T-cell (primary cell): ENCODE results near the gene RNF10. TPM values are rescaled to one million over a fixed set of nuclear protein-coding genes. Genes with fewer than 3 reads are reported as not detected.
A peak's percentile ranks its signal among the peaks of the same experiment; 100 is the strongest.

Experiments
- ATAC-seq, 4 experiments: fragments of 200-7000 bp in 3 of 4; fragments of 150-1000 bp in 1 of 4; cut with Tn5 transposase; replicated peaks in 1 of 4; 1 replicate in 3 of 4; 2 replicates in 1 of 4; pipeline ENCODE4 v1.10.0; 2021; ENCODE audit warnings: moderate library complexity in 3 of 4, mild to moderate bottlenecking in 2 of 4, moderate number of reproducible peaks in 1 of 4
- CTCF ChIA-PET, 2 donors: fragments of 300-600 bp; sonication (Branson Sonifier 250); formaldehyde crosslinking; loops; one replicate each; lab custom pipeline; 2022; ENCODE audit warnings: antibody characterized with exemption in 2 of 2; lab: Charles Lee
- POLR2A ChIA-PET, 2 donors: fragments of 300-600 bp; sonication (Branson Sonifier 250); formaldehyde crosslinking; loops; one replicate each; lab custom pipeline; 2022; ENCODE audit warnings: antibody characterized with exemption in 2 of 2; lab: Charles Lee
- DNase-seq, 35 experiments: peaks; one replicate each; pipeline versions ENCODE4 v3.0.0 to v3.0.0-alpha.2; 2013 to 2023
- H3K27ac ChIP-seq: one replicate; pipeline ENCODE4 v1.5.1; 2013; ENCODE audit warnings: low read length
- H3K27me3 ChIP-seq, 2 experiments: replicated peaks in 1 of 2; 1 replicate in 1 of 2; 2 replicates in 1 of 2; pipeline versions ENCODE4 v1.6.1 to v1.7.0; 2013; ENCODE audit warnings: low read length in 1 of 2, mixed read lengths in 1 of 2; ENCODE audit not compliant: control insufficient read depth in 2 of 2, insufficient read depth in 2 of 2; ENCODE audit errors: extremely low read depth in 1 of 2
- H3K36me3 ChIP-seq, 2 donors: 1 replicate in 1 of 2; 2 replicates in 1 of 2; pipeline versions ENCODE4 v1.6.1 to v1.7.0; 2013; ENCODE audit warnings: low read length in 1 of 2; ENCODE audit not compliant: control insufficient read depth in 2 of 2, insufficient read depth in 1 of 2; ENCODE audit errors: extremely low read depth in 1 of 2
- H3K4me1 ChIP-seq, 2 experiments: 1 replicate in 1 of 2; 2 replicates in 1 of 2; pipeline versions ENCODE4 v1.6.1 to v1.7.0; 2013; ENCODE audit warnings: low read length in 2 of 2, mixed read lengths in 1 of 2; ENCODE audit not compliant: insufficient read depth in 2 of 2, control insufficient read depth in 1 of 2; ENCODE audit errors: extremely low read depth in 1 of 2
- H3K4me3 ChIP-seq, 2 donors: 1 replicate in 1 of 2; 2 replicates in 1 of 2; pipeline versions ENCODE4 v1.5.1 to v1.7.0; 2013; ENCODE audit warnings: mild to moderate bottlenecking in 2 of 2, low read length in 1 of 2, moderate library complexity in 1 of 2; ENCODE audit not compliant: control insufficient read depth in 1 of 2; ENCODE audit errors: extremely low read depth in 1 of 2
- H3K9me3 ChIP-seq: 2 replicates; pipeline ENCODE4 v1.7.0; 2013
- H3K27ac Mint-ChIP-seq, 2 donors: one replicate each; pipeline ENCODE4 v1.8.0; 2020 to 2021; ENCODE audit warnings: mild to moderate bottlenecking in 2 of 2, mixed read lengths in 2 of 2
- H3K27me3 Mint-ChIP-seq, 2 donors: one replicate each; pipeline ENCODE4 v1.8.0; 2021 to 2022; ENCODE audit warnings: mixed read lengths in 2 of 2
- H3K36me3 Mint-ChIP-seq: one replicate; pipeline ENCODE4 v1.8.0; 2021; ENCODE audit warnings: mixed read lengths
- H3K4me1 Mint-ChIP-seq, 3 donors: one replicate each; pipeline ENCODE4 v1.8.0; 2020 to 2022; ENCODE audit warnings: mixed read lengths in 3 of 3, mild to moderate bottlenecking in 1 of 3
- H3K4me3 Mint-ChIP-seq, 3 donors: one replicate each; pipeline ENCODE4 v1.8.0; 2020 to 2022; ENCODE audit warnings: mild to moderate bottlenecking in 3 of 3, mixed read lengths in 3 of 3, moderate library complexity in 3 of 3
- H3K9me3 Mint-ChIP-seq, 3 donors: one replicate each; pipeline ENCODE4 v1.8.0; 2020 to 2022; ENCODE audit warnings: mixed read lengths in 3 of 3
- WGBS: methylation state at CpG from one replicate; pipeline ENCODE4 v1.1.5; 2013; ENCODE audit warnings: missing lambda C conversion rate; ENCODE audit not compliant: insufficient coverage; 5-methylcytosine and 5-hydroxymethylcytosine counted together
- total RNA-seq, 35 experiments: library from RNA in 6 of 35; stranded (reverse) in 6 of 35; fragments of 120-200 nt in 1 of 35; gene quantifications; one replicate each; pipeline versions ENCODE4 v1.2.1 to v1.2.4 and lab custom pipeline; 2013 to 2026

The RNF10 gene
- total RNA-seq, 5 donors from 2014 or later (not counting 1 experiment from before 2014, with no cell fraction given), result 204 to 348 (median 222) TPM

- Histone ChIP-seq H3K27me3 (no peaks in the 10 kb centered on the region), H3K4me1 (peaks cover 39 to 42% of the 10 kb centered on the region in 2 experiments), H3K9me3 (no peaks in the 10 kb centered on the region), H3K27ac (peak overlapping the region; percentile 56), H3K36me3 (peaks cover 0 to 5% of the 10 kb centered on the region in 2 donors), H3K4me3 (peak overlapping the region; percentile 80 to 89)
- peak overlapping the region; percentile 89 to 92 for H3K27ac Mint-ChIP-seq
- H3K4me1 Mint-ChIP-seq, result peaks cover 53 to 58% (median 55%) of the 10 kb centered on the region in 3 donors
- H3K27me3 Mint-ChIP-seq, result no peaks in the 10 kb centered on the region
- ATAC-seq (peak; percentile 51 to 61 (median 58)), DNase-seq (peak in 33 of 35 experiments; percentile 17 to 65 (median 36))
- H3K4me3 Mint-ChIP-seq, result peak overlapping the region; percentile 91 to 97 (median 96)
- 0% methylated on average over 40 of the region's 52 CpGs for WGBS
- H3K9me3 Mint-ChIP-seq, result no peaks in the 10 kb centered on the region
- POLR2A ChIA-PET, result interaction anchor here (0.5 to 1.0 kb wide), 8 partner anchors 9 to 761 kb away, joined by 3 to 8 read pairs (median 4); partner anchors contain the start of genes CAMKK2 (in 1 of the 2) and POP5 (in 1 of the 2)
- CTCF ChIA-PET, result interaction anchor here in 1 of 2 donors (0.5 to 1.0 kb wide), 2 partner anchors 96 to 233 kb away, joined by 4 read pairs; partner anchors contain the start of gene SIRT4
- H3K36me3 Mint-ChIP-seq, result peaks cover 6% of the 10 kb centered on the region
Observed at GRCh38 chr12:120534703-120535655, 823 bp downstream of the RNF10 start.

DNA sequence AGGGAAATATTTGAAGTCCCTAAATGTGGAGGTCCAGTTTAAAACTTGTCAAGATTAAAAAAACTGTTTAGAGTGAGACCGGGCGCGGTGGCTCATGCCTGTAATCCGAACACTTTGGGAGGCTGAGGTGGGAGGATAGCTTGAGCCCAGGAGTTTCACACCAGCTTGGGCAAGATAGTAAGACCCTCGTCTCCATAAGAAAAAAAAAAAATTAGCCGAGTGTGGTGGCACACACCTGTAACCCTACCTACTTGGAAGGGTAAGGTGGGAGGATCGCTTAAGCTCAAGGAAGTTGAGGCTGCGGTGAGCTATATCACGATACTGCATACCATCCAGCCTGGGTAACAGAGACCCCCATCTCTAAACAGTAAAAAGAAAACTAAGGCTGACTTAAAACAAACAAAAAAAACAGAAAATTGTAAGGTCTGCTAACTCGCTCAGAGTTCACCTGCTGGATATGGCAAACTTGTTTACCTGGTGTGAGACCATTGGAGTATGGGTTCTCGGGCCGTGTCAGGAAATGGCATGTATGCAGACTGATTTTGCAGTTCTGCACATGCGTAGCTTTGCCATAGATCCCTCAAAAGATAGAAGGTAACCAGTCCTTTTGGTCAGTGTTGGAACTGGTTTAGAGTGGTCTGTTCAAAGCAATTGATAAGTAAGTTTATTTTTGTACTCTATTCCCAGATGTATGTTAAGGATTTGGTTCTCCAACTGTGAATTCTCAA, 2.1 kb downstream of the RNF10 start:
- DNase-seq, result peak in 24 of 35 experiments; percentile 9 to 59 (median 17)
- H3K36me3 Mint-ChIP-seq, result peaks cover 6% of the 10 kb centered on the region
- Histone ChIP-seq H3K27ac (peak overlapping the region; percentile 56), H3K4me3 (peak overlapping the region; percentile 80 to 89), H3K36me3 (peaks cover 0 to 9% of the 10 kb centered on the region in 2 donors), H3K4me1 (peaks cover 39 to 46% of the 10 kb centered on the region in 2 experiments), H3K9me3 (no peaks in the 10 kb centered on the region), H3K27me3 (no peaks in the 10 kb centered on the region)
- H3K27ac Mint-ChIP-seq, result peak overlapping the region; percentile 85 to 92
- peak overlapping the region; percentile 91 to 97 (median 96) for H3K4me3 Mint-ChIP-seq
- peak; percentile 32 to 39 (median 37) for ATAC-seq
- POLR2A ChIA-PET, result interaction anchor here in 1 of 2 donors (0.7 to 1.1 kb wide), 2 partner anchors 234 to 274 kb away, joined by 3 read pairs; partner anchors contain the start of gene SIRT4
- 28% methylated on average over 8 of the region's 13 CpGs for WGBS
- no peaks in the 10 kb centered on the region for H3K27me3 Mint-ChIP-seq
- H3K4me1 Mint-ChIP-seq, result peaks cover 63 to 67% (median 63%) of the 10 kb centered on the region in 3 donors
- CTCF ChIA-PET, result interaction anchor here in 1 of 2 donors (1.0 to 1.2 kb wide), 2 partner anchors 25 to 45 kb away, joined by 3 to 5 read pairs; partner anchors contain the start of gene POP5
- H3K9me3 Mint-ChIP-seq, result no peaks in the 10 kb centered on the region

DNA sequence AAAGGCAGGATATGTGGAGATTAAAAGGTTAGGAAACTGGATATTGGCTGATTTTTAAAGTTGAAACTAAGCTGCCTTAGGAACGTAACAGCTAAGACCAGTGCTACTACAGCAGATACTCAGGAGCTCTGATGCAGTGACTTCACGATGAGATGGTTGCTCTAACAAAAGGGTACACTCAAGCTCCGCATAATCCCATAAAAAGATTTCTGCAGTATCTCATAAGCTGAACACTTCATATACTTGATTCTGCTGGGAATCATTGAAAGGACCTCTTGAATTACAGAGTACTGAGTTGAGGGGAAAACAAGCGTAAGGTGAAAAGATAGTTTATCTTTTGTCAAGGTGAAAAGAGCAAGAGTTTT, 3.7 kb downstream of the RNF10 start:
- Mint-ChIP-seq H3K36me3 (peaks cover 8% of the 10 kb centered on the region), H3K4me3 (peak overlapping the region; percentile 66 to 97 (median 91)), H3K27me3 (no peaks in the 10 kb centered on the region), H3K27ac (peak overlapping the region; percentile 79 to 85), H3K4me1 (peaks cover 72 to 77% (median 74%) of the 10 kb centered on the region in 3 donors), H3K9me3 (no peaks in the 10 kb centered on the region)
- no peak overlapping the region for H3K4me3 ChIP-seq
- peaks cover 39 to 56% of the 10 kb centered on the region in 2 experiments for H3K4me1 ChIP-seq
- H3K36me3 ChIP-seq, result peaks cover 4 to 11% of the 10 kb centered on the region in 2 donors
- DNase-seq, result no peak
- H3K27ac ChIP-seq, result peak overlapping the region; percentile 48
- no peaks in the 10 kb centered on the region for H3K27me3 ChIP-seq
- no peak for ATAC-seq
- ChIA-PET POLR2A (interaction anchor here (0.6 to 2.2 kb wide), 3 partner anchors 9 to 337 kb away, joined by 3 to 8 read pairs (median 3); partner anchors contain the start of genes COQ5 (in 1 of the 2) and RPLP0 (in 1 of the 2)), CTCF (interaction anchor here in 1 of 2 donors (0.5 to 0.9 kb wide), 3 partner anchors 9 to 49 kb away, joined by 3 to 4 read pairs (median 3); partner anchors contain the start of gene COQ5)
- WGBS, result 37% methylated on average over 2 of the region's 4 CpGs
- no peaks in the 10 kb centered on the region for H3K9me3 ChIP-seq

DNA sequence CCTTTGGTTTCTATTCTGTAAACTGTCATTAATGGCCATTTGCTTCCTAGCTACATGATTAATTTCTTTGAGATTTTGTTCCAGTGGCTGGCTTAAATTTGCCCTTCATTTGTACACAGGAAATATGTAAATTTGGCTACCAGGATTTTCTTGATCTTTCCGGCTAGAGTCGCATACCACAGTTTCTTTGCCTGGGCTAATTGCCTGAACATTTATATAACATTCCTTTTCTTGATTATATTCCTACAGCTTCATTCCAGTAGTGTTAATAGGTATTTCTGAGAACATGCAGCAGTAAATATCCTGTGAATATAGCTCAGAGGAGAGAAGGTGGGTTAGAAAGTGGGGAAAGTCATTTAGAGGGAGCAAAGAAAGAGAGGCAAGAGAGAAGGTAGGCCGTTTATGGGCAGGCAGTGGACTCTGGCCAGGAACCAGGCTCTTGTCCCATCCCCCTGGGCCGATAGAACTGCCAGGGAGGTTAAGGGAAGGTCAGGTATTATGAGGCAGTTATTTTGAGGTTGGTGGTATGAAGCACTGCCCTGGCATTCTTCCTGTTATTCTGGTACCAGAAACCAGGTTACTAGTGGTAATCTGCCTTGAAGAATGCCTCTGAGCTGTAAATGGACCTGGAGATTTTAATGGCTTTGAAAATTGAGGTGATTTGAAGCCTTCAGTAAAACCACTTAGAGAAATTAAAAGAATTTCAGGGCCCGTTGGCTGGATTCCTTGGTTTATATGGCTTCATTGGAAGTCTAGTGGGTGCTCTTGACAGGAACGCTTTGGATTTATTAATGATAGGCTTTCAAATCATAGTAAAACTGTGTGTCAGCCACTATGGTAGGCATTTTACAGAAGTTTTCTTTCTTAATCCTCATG, 4.4 kb downstream of the RNF10 start:
- Mint-ChIP-seq H3K9me3 (no peaks in the 10 kb centered on the region), H3K4me3 (peak overlapping the region; percentile 66 to 97 (median 91)), H3K27me3 (no peaks in the 10 kb centered on the region), H3K4me1 (peaks cover 72 to 82% (median 81%) of the 10 kb centered on the region in 3 donors), H3K36me3 (peaks cover 9% of the 10 kb centered on the region), H3K27ac (peak overlapping the region; percentile 79 to 85)
- WGBS, result 48% methylated on average over 2 of the region's 6 CpGs
- H3K4me3 ChIP-seq, result no peak overlapping the region
- H3K27ac ChIP-seq, result peak overlapping the region; percentile 48
- peaks cover 39 to 57% of the 10 kb centered on the region in 2 experiments for H3K4me1 ChIP-seq
- DNase-seq (no peak), ATAC-seq (no peak)
- POLR2A ChIA-PET, result interaction anchor here (0.6 to 2.2 kb wide), 4 partner anchors 9 to 338 kb away, joined by 3 to 8 read pairs (median 4); partner anchors contain the start of genes COQ5 (in 2 of the 2) and RPLP0 (in 1 of the 2)
- H3K27me3 ChIP-seq, result no peaks in the 10 kb centered on the region
- CTCF ChIA-PET, result interaction anchor here in 1 of 2 donors (0.5 to 0.9 kb wide), 4 partner anchors 10 to 49 kb away, joined by 3 to 4 read pairs (median 3); partner anchors contain the start of gene COQ5
- no peaks in the 10 kb centered on the region for H3K9me3 ChIP-seq
- H3K36me3 ChIP-seq, result peaks cover 4 to 14% of the 10 kb centered on the region in 2 donors

- ChIA-PET CTCF (no interaction called here), POLR2A (interaction anchor here (0.6 to 2.2 kb wide), 2 partner anchors 10 kb away, joined by 5 to 8 read pairs; partner anchors contain the start of gene COQ5 (in 2 of the 2))
- Mint-ChIP-seq H3K36me3 (peaks cover 9% of the 10 kb centered on the region), H3K9me3 (no peaks in the 10 kb centered on the region), H3K4me1 (peaks cover 68 to 87% (median 86%) of the 10 kb centered on the region in 3 donors), H3K27ac (peak overlapping the region; percentile 79 to 85), H3K4me3 (peak overlapping the region; percentile 66 to 97 (median 91)), H3K27me3 (no peaks in the 10 kb centered on the region)
- DNase-seq (no peak), ATAC-seq (no peak)
- Histone ChIP-seq H3K4me3 (no peak overlapping the region), H3K9me3 (no peaks in the 10 kb centered on the region), H3K27me3 (no peaks in the 10 kb centered on the region), H3K36me3 (peaks cover 4 to 17% of the 10 kb centered on the region in 2 donors), H3K4me1 (peaks cover 39 to 58% of the 10 kb centered on the region in 2 experiments), H3K27ac (peak overlapping the region; percentile 48)
- 60% methylated on average over 1 of the region's 1 CpG for WGBS
Observed at GRCh38 chr12:120539303-120539702, 5.1 kb downstream of the RNF10 start.
